Mucosa of descending colon (tissue), 3 donors: ENCODE measurements around the gene EEF1AKMT2. TPM values are rescaled to one million over a fixed set of nuclear protein-coding genes. Genes with fewer than 3 reads are reported as not detected.

Source experiments
- ATAC-seq: fragments of 200-7000 bp; cut with Tn5 transposase; one replicate; pipeline ENCODE4 v1.9.1; 2020; ENCODE audit warnings: mild to moderate bottlenecking, moderate library complexity
- DNase-seq, 3 donors: peaks; one replicate each; pipeline ENCODE4 v3.0.0-alpha.2; 2020
- H3K36me3 ChIP-seq: fragments of 200-600 bp; one replicate; pipeline ENCODE4 v1.8.0; 2021; ENCODE audit warnings: low read depth, mild to moderate bottlenecking
- H3K4me1 ChIP-seq: fragments of 200-600 bp; one replicate; pipeline ENCODE4 v1.8.0; 2021; ENCODE audit warnings: low read depth, mild to moderate bottlenecking
- H3K4me3 ChIP-seq: fragments of 200-600 bp; one replicate; pipeline ENCODE4 v1.8.0; 2021; ENCODE audit warnings: mild to moderate bottlenecking
- H3K9me3 ChIP-seq: fragments of 200-600 bp; one replicate; pipeline ENCODE4 v1.8.0; 2021; ENCODE audit warnings: mild to moderate bottlenecking
- CTCF ChIP-seq: fragments of 200-600 bp; IDR thresholded peaks from one replicate; pipeline ENCODE4 v1.8.0; 2022; ENCODE audit warnings: antibody characterized with exemption, mild to moderate bottlenecking
- intact Hi-C, 2 donors: fragments of 100-400 bp; cut with DNase I in 1 of 2; cut with micrococcal nuclease in 1 of 2; formaldehyde crosslinking; loops; one replicate each; pipeline versions ENCODE4 v1.11.0 to v1.11.1; 2022; cut with DNase I, micrococcal nuclease
- total RNA-seq, 3 donors: library from RNA; stranded (reverse); fragmentation: NEBNext Ultra II Directional in 2 of 3; extraction: Animal tissue kit (Norgen Biotek cat#: 25700) in 2 of 3; gene quantifications; one replicate each; pipeline versions ENCODE4 v1.2.1 to v1.2.4, GENCODE V29; 2021 to 2023
- donor health status: DM: no; HTN: no; CAD: no; lungs with moderate emphysema.
- donor health status: DM: no; HTN: no; CAD: no.
- donor health status: DM: no; HTN: yes; CAD: no.

Gene EEF1AKMT2
- total RNA-seq, 3 donors from 2014 or later = 14.4 to 19.3 (median 18.0) TPM

- intact Hi-C loops = no loop called here
- H3K36me3 ChIP-seq = no peaks in the 10 kb centered on the region
- ATAC-seq = peak; percentile 73
- peak; percentile 27 to 65 (median 36) for DNase-seq
- no peak for TF ChIP-seq CTCF
- peaks cover 86% of the 10 kb centered on the region for H3K4me1 ChIP-seq
- H3K9me3 ChIP-seq = no peaks in the 10 kb centered on the region
- no peak overlapping the region for H3K4me3 ChIP-seq
These were observed 64.2 kb downstream of the EEF1AKMT2 start for GRCh38 chr10:124727361-124727960.

GRCh38 chr10:124725791-124726190 is 65.9 kb downstream of the EEF1AKMT2 start:
- DNase-seq (no peak), ATAC-seq (no peak)
- no peak for TF ChIP-seq CTCF
- intact Hi-C loops = no loop called here
- Histone ChIP-seq H3K36me3 (no peaks in the 10 kb centered on the region), H3K4me1 (peaks cover 91% of the 10 kb centered on the region), H3K9me3 (no peaks in the 10 kb centered on the region), H3K4me3 (no peak overlapping the region)

- no peak for ATAC-seq
- Histone ChIP-seq H3K9me3 (no peaks in the 10 kb centered on the region), H3K4me3 (no peak overlapping the region), H3K36me3 (no peaks in the 10 kb centered on the region), H3K4me1 (peaks cover 89% of the 10 kb centered on the region)
- peak in 2 of 3 donors; percentile 30 to 33 for DNase-seq
- intact Hi-C loops = no loop called here
- no peak for TF ChIP-seq CTCF
These were observed 66.5 kb downstream of the EEF1AKMT2 start for GRCh38 chr10:124725171-124725631.

GRCh38 chr10:124724279-124725027 is 67.2 kb downstream of the EEF1AKMT2 start:
- Histone ChIP-seq H3K4me1 (peaks cover 84% of the 10 kb centered on the region), H3K36me3 (no peaks in the 10 kb centered on the region), H3K4me3 (no peak overlapping the region), H3K9me3 (no peaks in the 10 kb centered on the region)
- ATAC-seq (peak; percentile 6), DNase-seq (peak in 2 of 3 donors; percentile 20 to 53)
- intact Hi-C loops = no loop called here
- no peak for TF ChIP-seq CTCF

GRCh38 chr10:124723826-124724225 is 67.9 kb downstream of the EEF1AKMT2 start:
- H3K4me3 ChIP-seq = no peak overlapping the region
- H3K9me3 ChIP-seq = no peaks in the 10 kb centered on the region
- no peak for TF ChIP-seq CTCF
- intact Hi-C loops = no loop called here
- ATAC-seq (peak; percentile 16), DNase-seq (peak in 1 of 3 donors; percentile 30)
- peaks cover 84% of the 10 kb centered on the region for H3K4me1 ChIP-seq
- no peaks in the 10 kb centered on the region for H3K36me3 ChIP-seq
